HG03135 (cell line): ENCODE data around the gene BORCS5.

Source experiments
- ATAC-seq: cut with Tn5 transposase; IDR thresholded peaks from one replicate; pipeline ENCODE4 v1.9.1; 2021; ENCODE audit warnings: mild to moderate bottlenecking, moderate library complexity; ENCODE audit not compliant: unreplicated experiment

BORCS5 gene

DNA sequence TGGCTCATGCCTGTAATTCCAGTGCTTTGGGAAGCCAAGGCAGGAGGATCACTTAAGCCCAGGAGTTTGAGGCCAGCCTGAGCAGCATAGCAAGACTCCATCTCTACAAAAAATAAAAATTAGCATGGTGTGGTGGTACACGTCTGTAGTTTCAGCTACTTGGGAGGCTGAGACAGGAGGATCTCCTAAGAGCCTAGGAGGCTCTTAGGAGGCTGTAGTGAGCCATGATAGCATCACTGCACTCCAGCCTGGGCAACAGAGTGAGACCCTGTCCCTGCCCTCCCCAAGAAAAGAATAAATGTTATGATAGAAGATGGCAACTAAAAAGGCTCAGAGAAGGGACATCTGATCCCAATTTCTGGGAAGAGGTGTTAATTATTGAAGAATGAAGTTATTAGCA is 3.6 kb upstream of the BORCS5 start:
- no peak for ATAC-seq

GRCh38 chr12:12353807-12354206 is 3.1 kb upstream of the BORCS5 start:
- ATAC-seq: no peak

DNA sequence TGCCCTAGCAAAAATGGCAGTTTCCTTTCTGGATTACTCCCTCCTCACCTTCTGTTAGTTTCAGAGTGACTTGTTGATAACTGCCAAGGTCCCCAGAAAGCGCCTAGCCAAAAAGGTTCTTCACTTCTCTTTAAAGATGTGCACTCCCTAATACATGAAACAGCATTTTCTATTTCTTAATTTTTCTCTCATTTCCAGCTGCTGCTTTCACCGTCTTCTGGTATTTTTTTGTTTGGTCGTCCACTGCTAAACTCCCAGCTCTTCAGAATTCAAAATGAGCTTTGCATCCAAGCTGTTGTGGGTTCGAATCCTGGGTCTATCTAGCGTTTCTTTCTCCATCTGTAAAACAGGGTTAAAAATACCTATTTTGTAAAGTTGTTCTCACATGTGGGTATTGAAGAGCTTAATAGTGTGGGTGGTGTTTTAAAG is 397 bp upstream of the BORCS5 start:
- ATAC-seq: no peak

DNA sequence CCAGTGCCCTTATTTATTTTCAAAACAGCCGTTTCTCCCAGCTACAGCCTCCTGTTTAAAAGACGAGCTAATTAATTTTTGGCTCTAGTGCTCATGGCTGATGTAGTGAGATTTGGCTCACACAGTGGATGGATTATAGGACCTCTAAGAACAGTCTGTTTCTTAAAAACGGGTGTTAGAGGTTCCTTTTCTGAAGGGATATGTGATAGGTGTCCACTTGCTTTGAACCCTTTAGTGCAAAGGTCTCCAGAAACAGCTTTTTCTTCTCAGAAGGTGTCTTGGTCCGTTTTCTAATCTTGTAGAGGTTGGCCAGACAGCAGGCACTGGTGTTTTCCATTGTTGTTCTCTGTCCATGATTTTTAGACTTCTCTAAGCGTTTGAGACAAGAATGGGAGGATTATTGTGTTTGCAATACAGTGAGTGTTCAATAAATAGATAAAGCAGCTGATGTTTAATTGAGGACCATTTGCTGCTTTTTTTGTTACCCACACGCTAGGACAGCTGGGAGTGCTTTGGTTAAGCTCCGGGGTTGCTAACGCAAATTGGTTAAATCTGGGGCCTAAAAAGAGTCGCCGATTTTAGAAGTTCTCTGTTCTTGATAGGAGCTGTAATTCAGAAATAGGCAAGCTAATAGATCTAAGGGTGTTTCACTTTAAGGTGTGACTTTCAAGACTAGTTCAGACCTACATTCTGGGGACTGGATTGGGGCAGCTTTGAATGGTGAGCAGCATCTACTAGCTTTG is 1.0 kb downstream of the BORCS5 start:
- peak; percentile 12 for ATAC-seq

GRCh38 chr12:12358528-12358927 is 1.6 kb downstream of the BORCS5 start:
- ATAC-seq: no peak

- ATAC-seq: no peak
These were observed 8.0 kb downstream of the BORCS5 start for GRCh38 chr12:12364787-12365445.

DNA sequence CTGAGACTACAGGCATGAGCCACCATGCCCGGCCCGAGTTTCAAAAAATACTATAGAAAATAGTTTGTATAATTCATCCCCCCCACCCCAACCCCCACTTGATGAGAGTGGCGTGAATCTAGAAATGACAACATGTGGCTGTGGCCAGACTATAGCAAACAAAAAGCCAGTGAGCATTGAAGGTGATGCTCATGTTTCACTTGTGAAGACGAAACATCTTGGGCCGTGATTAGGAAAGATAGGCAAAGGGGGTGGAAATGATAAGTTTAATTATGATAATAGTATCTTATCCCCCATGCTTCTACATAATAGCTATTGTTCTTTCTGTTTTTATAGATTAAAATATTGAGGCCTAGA is 8.5 kb downstream of the BORCS5 start:
- no peak for ATAC-seq

DNA sequence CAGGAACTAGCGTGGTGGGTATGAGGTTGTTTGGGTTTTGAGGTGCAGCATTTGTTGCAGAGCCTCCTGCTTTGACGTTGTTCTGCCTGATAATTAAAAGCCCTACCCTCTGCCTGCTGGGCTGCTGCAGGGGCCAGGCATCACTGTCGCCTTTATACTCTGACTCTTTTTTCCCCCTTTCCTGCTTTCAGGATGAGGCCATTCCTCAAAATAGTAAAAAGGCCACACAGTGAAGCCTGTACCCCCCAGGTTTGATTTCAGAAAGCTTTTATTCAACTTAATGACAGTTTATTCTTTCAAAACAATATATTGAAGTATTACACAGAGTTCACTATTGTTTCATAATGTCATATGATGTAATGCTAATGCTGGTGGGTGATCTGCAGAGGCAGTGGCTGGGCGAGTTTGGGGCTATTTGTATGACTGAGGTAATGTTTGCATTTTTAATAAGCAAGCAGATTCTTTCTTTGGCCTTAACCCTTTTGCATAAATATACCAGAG is 9.1 kb downstream of the BORCS5 start:
- ATAC-seq: no peak

GRCh38 chr12:12366701-12367481 is 10.0 kb downstream of the BORCS5 start:
- ATAC-seq: no peak

DNA sequence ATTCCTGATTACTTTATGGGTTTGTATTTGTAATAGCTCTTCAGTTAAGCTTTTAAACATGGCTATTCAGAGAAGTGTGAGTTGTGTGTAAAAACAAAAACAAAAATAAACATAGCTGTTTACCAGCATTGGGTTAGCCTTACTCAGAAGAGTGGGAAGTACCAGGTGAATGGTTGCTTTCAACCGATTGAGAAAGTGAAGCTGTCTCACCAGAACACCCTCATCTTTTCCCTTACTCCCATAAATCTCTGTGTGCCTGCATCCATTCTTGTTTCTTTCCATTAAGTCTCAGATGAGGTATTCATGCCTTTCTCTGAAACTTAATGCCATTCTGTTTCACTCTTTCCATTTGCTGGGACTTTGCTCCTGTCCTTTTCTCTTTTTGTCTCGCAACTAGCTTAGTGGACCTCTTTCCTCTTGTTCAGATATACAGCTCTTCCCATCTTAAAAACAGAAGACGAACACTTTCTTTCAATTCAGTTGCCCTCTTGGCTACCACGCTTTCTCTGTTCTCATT is 10.7 kb downstream of the BORCS5 start:
- ATAC-seq: no peak

GRCh38 chr12:12372946-12373722 is 16.3 kb downstream of the BORCS5 start:
- no peak for ATAC-seq

GRCh38 chr12:12376646-12377448 is 20.0 kb downstream of the BORCS5 start:
- ATAC-seq: peak; percentile 61

- no peak for ATAC-seq
These were observed 21.7 kb downstream of the BORCS5 start for GRCh38 chr12:12378616-12379015.

GRCh38 chr12:12379831-12380730 is 23.2 kb downstream of the BORCS5 start:
- peak; percentile 54 for ATAC-seq

GRCh38 chr12:12380949-12381593 is 24.2 kb downstream of the BORCS5 start:
- ATAC-seq: no peak

DNA sequence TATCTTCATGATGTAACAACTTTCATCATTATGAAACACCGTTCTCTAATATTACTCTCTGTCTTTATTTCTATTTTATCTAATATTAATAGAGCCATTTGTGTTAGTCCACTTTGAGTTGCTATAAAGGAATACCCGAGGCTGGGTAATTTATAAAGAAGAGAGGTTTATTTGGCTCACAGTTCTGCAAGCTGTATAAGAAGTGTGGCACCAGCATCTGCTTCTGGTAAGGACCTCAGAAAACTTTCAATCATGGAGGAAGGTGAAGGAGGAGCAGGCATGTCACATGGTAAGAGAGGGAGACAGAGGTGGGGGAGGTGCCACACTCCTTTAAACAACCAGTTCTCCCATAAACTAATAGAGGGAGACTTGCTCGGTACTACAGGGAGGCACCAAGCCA is 25.1 kb downstream of the BORCS5 start:
- ATAC-seq: no peak

DNA sequence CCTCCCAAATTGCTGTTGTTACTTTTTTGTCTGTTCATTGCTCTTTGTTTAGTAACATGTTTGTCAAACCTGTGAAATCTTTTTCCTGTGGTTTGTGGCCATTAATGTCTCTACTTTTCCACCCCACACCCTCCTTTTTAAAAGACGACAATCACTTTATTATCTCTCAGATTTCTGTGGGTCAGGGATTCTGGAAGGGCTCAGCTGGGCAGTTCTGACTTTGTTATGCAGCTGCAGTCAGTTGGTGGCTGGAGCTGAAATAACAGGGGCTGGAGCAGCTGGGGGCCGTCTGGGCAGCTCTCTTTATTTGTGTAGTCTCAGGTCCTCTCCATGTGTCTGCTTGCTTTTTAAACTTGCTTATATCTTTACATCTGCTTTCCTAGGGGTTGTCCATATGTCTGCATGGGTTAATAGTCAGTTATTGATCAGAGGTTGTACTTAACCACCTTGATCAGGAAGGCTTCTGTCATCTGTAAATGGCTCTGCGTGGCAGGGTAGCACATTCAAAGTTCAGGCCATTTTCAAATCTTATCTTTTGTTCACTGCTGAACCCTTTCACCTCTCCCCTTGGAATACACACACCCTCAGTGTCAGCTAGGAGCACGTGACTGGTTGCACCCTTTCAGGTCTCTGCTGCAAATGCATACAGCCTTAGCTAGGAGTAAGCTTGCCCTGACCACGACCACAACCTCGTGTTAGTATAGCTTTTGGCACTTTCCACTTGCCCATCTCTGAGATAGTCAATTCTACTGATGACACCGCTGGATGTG is 27.9 kb downstream of the BORCS5 start:
- ATAC-seq: no peak

DNA sequence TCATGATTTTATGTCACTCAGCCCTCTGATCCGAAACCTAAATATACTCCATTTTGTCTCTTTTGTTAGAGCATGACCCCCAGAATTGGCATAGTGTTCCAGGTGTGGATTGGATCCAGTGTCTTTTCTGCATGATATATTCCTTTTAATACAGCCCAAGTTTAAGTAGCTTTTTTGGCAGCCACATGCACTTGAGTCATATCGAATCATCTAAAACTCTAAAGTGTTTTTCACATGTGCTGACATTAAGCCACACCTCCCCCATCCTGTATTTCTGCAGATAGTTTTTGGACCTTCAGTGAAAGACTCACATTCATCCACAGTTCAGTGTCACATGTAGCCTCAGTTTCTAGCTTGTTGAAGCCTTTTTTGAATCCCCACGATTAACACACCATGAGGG is 30.6 kb downstream of the BORCS5 start:
- ATAC-seq: no peak
